Measurements from ENCODE around the gene GPR31.
"Not testable (repeated sequence)": the region's sequence is repeated elsewhere in the genome, so short reads cannot be mapped to it uniquely, and the experiment has no call there.

DNA sequence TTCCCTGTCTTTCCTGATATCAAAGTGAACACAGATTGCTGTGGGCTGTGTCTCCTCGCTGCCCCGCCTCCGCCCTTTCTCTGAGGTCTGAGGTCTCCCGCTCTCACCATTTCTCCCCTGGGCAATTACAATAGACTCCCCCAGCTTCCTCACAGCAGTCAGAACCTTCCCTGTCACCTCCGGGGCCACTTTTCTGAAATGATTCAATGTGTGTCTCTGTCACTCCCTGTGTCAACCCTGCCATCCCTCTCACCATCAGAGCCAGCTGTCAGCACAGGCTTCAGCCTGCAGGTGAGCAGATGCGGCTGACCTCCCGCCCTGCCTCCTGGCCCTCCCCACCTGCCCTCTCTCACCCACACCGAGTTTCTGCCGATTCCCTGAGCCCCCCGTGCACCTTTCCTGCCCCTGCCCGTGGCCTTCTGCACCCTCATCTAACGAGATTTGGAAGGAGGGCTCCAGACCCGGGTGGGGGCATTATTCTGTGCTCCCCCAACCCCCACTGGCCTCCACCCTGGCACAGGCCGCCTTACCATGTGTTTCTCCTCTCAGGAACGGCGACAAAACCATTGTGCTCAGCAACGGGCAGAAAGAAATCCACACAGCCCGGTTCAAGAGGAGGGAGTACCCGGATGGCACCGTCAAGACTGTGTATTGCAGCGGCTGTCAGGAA, 38.3 kb upstream of the GPR31 start:
- TF ChIP-seq EZH2 (IDR thresholded peaks at IDR 0.05); POLR2AphosphoS5 (IDR thresholded peaks at IDR 0.05; ENCODE audit: borderline replicate concordance, low read depth, low read length): not testable (repeated sequence)
